Endodermal cell (in vitro differentiated cells): ENCODE measurements around the gene TM4SF18. TPM values are rescaled to one million over a fixed set of nuclear protein-coding genes. Genes with fewer than 3 reads are reported as not detected.

Experiments
- DNase-seq: peaks from one replicate; pipeline ENCODE4 v3.0.0-alpha.2; 2017
- H3K27ac ChIP-seq: 2 replicates; pipeline ENCODE4 v1.5.1; 2013; ENCODE audit warnings: mild to moderate bottlenecking, low read depth, low read length, moderate library complexity
- H3K27me3 ChIP-seq: 2 replicates; pipeline ENCODE4 v1.6.1; 2013; ENCODE audit warnings: mild to moderate bottlenecking, low read length, moderate library complexity; ENCODE audit not compliant: insufficient read depth, control insufficient read depth, poor library complexity, severe bottlenecking
- H3K36me3 ChIP-seq: 2 replicates; pipeline ENCODE4 v1.7.0; 2013; ENCODE audit warnings: mild to moderate bottlenecking, low read length, moderate library complexity; ENCODE audit not compliant: control insufficient read depth, insufficient read depth
- H3K4me1 ChIP-seq: one replicate; pipeline ENCODE4 v1.7.0; 2013; ENCODE audit warnings: low read length; ENCODE audit not compliant: control insufficient read depth, insufficient read depth
- H3K4me3 ChIP-seq: 2 replicates; pipeline ENCODE4 v1.5.1; 2013; ENCODE audit warnings: mild to moderate bottlenecking, low read length, moderate library complexity
- H3K9ac ChIP-seq: 2 replicates; pipeline ENCODE4 v1.6.1; 2013; ENCODE audit warnings: mild to moderate bottlenecking, low read length, moderate library complexity; ENCODE audit not compliant: poor library complexity, severe bottlenecking; ENCODE audit errors: extremely low read depth
- H3K9me3 ChIP-seq: 2 replicates; pipeline ENCODE4 v1.6.1; 2013; ENCODE audit warnings: mild to moderate bottlenecking, low read length, moderate library complexity; ENCODE audit not compliant: control insufficient read depth
- H3K27ac Mint-ChIP-seq: 2 replicates; pipeline ENCODE4 v1.8.0; 2020; ENCODE audit warnings: mixed read lengths
- H3K27me3 Mint-ChIP-seq: 2 replicates; pipeline ENCODE4 v1.8.0; 2021; ENCODE audit warnings: mild to moderate bottlenecking, mixed read lengths; ENCODE audit not compliant: insufficient read depth
- H3K36me3 Mint-ChIP-seq: 2 replicates; pipeline ENCODE4 v1.8.0; 2020; ENCODE audit warnings: low read depth, mixed read lengths
- H3K4me1 Mint-ChIP-seq: 2 replicates; pipeline ENCODE4 v1.8.0; 2020; ENCODE audit warnings: mixed read lengths
- H3K4me3 Mint-ChIP-seq: 2 replicates; pipeline ENCODE4 v1.8.0; 2020; ENCODE audit warnings: mild to moderate bottlenecking, moderate library complexity, mixed read lengths
- H3K9me3 Mint-ChIP-seq: 2 replicates; pipeline ENCODE4 v1.8.0; 2020; ENCODE audit warnings: mild to moderate bottlenecking, mixed read lengths
- CTCF ChIP-seq: fragments of 200-600 bp; sonication (generic); conservative IDR thresholded peaks from 2 replicates; pipeline ENCODE4 v1.5.0; 2021; ENCODE audit warnings: antibody characterized with exemption, mild to moderate bottlenecking
- WGBS, 2 experiments: methylation state at CpG; one replicate each; pipeline versions ENCODE4 v1.1.5 to v1.1.7; 2013; ENCODE audit warnings: missing lambda C conversion rate in 2 of 2, mixed read lengths in 1 of 2; ENCODE audit not compliant: insufficient coverage in 1 of 2, insufficient read length in 1 of 2; 5-methylcytosine and 5-hydroxymethylcytosine counted together
- total RNA-seq, 2 donors: library from RNA; stranded (reverse); fragmentation: NEBNext Ultra II Directional in 1 of 2; extraction: Animal tissue kit (Norgen Biotek cat#: 25700) in 1 of 2; gene quantifications; 2 replicates in 1 of 2; 3 replicates in 1 of 2; pipeline ENCODE4 v1.2.1, GENCODE V29; 2021

TM4SF18 gene
- total RNA-seq, 2 donors from 2014 or later: 0.58 to 0.62 TPM

GRCh38 chr3:149343951-149344350 is 10.5 kb upstream of the TM4SF18 start:
- WGBS, 2 experiments: 96 to 100% methylated on average over 2 to 4 of the region's 4 CpGs
- H3K27ac ChIP-seq: no peak overlapping the region
- Mint-ChIP-seq H3K9me3 (no peaks in the 10 kb centered on the region), H3K4me3 (no peak overlapping the region), H3K4me1 (no peaks in the 10 kb centered on the region), H3K27me3 (no peaks in the 10 kb centered on the region), H3K36me3 (no peaks in the 10 kb centered on the region), H3K27ac (no peak overlapping the region)
- no peak overlapping the region for H3K9ac ChIP-seq
- H3K9me3 ChIP-seq: no peaks in the 10 kb centered on the region
- peak; percentile 61 for TF ChIP-seq CTCF
- no peaks in the 10 kb centered on the region for H3K27me3 ChIP-seq
- peaks cover 4% of the 10 kb centered on the region for H3K4me1 ChIP-seq
- DNase-seq: no peak
- H3K4me3 ChIP-seq: no peak overlapping the region
- H3K36me3 ChIP-seq: no peaks in the 10 kb centered on the region

- no peaks in the 10 kb centered on the region for H3K4me1 Mint-ChIP-seq
- no peaks in the 10 kb centered on the region for H3K9me3 Mint-ChIP-seq
- Histone ChIP-seq H3K9ac (no peak overlapping the region), H3K4me1 (peaks cover 4% of the 10 kb centered on the region), H3K27ac (no peak overlapping the region), H3K27me3 (no peaks in the 10 kb centered on the region), H3K4me3 (no peak overlapping the region), H3K36me3 (no peaks in the 10 kb centered on the region), H3K9me3 (no peaks in the 10 kb centered on the region)
- H3K27me3 Mint-ChIP-seq: no peaks in the 10 kb centered on the region
- H3K36me3 Mint-ChIP-seq: no peaks in the 10 kb centered on the region
- TF ChIP-seq CTCF: no peak
- H3K4me3 Mint-ChIP-seq: no peak overlapping the region
- 71 to 89% methylated on average over 2 to 4 of the region's 4 CpGs for WGBS, 2 experiments
- H3K27ac Mint-ChIP-seq: no peak overlapping the region
- DNase-seq: no peak
Measured at GRCh38 chr3:149342413-149343380, 9.3 kb upstream of the TM4SF18 start.

GRCh38 chr3:149340310-149340933 is 7.0 kb upstream of the TM4SF18 start:
- WGBS, 2 experiments: 75% methylated on average over 1 of the region's 1 CpG; no CpG with 5 or more reads in 1 of the 2 experiments
- Histone ChIP-seq H3K4me3 (no peak overlapping the region), H3K27ac (no peak overlapping the region)

More at GRCh38 chr3:149340310-149340933, 7.0 kb upstream of the TM4SF18 start:
- no peak overlapping the region for H3K9ac ChIP-seq
- Mint-ChIP-seq H3K27me3 (no peaks in the 10 kb centered on the region), H3K36me3 (no peaks in the 10 kb centered on the region), H3K27ac (no peak overlapping the region), H3K4me1 (no peaks in the 10 kb centered on the region), H3K9me3 (no peaks in the 10 kb centered on the region), H3K4me3 (no peak overlapping the region)
- TF ChIP-seq CTCF: no peak
- DNase-seq: no peak
- H3K27me3 ChIP-seq: no peaks in the 10 kb centered on the region
- H3K9me3 ChIP-seq: no peaks in the 10 kb centered on the region
- H3K36me3 ChIP-seq: no peaks in the 10 kb centered on the region
- peaks cover 4% of the 10 kb centered on the region for H3K4me1 ChIP-seq
